H9 (cell line): ENCODE results near the gene DNTT. TPM values are rescaled to one million over a fixed set of nuclear protein-coding genes. Genes with fewer than 3 reads are reported as not detected.

Experiments used
- DNase-seq: peaks from one replicate; pipeline ENCODE4 v3.0.0-alpha.2; 2017
- H2AFZ ChIP-seq: one replicate; pipeline ENCODE4 v1.6.1; 2013; ENCODE audit warnings: mild to moderate bottlenecking, low read length, control low read depth, moderate library complexity
- H2AK5ac ChIP-seq: 2 replicates; pipeline ENCODE4 v1.6.1; 2013; ENCODE audit warnings: low read length, control low read depth, mixed read lengths; ENCODE audit not compliant: insufficient read length
- H2BK120ac ChIP-seq: one replicate; pipeline ENCODE4 v1.6.1; 2013; ENCODE audit warnings: low read depth, mild to moderate bottlenecking, low read length, control low read depth, inconsistent platforms; ENCODE audit not compliant: poor library complexity, severe bottlenecking
- H2BK12ac ChIP-seq: 2 replicates; pipeline ENCODE4 v1.6.1; 2013; ENCODE audit warnings: low read length, control low read depth, mixed read lengths, low read depth; ENCODE audit not compliant: insufficient read length
- H2BK15ac ChIP-seq: 2 replicates; pipeline ENCODE4 v1.6.1; 2013; ENCODE audit warnings: low read depth, low read length, control low read depth
- H2BK20ac ChIP-seq: one replicate; pipeline ENCODE4 v1.6.1; 2013; ENCODE audit warnings: low read depth, mild to moderate bottlenecking, low read length, control low read depth, inconsistent platforms; ENCODE audit not compliant: poor library complexity, severe bottlenecking
- H2BK5ac ChIP-seq: 2 replicates; pipeline ENCODE4 v1.6.1; 2013; ENCODE audit warnings: low read length, control low read depth, mixed read lengths; ENCODE audit not compliant: insufficient read length
- H3K14ac ChIP-seq: 2 replicates; pipeline ENCODE4 v1.6.1; 2013; ENCODE audit warnings: low read length, control low read depth; ENCODE audit not compliant: insufficient read depth
- H3K18ac ChIP-seq: 2 replicates; pipeline ENCODE4 v1.6.1; 2013; ENCODE audit warnings: low read depth, mild to moderate bottlenecking, mixed read lengths, low read length, control low read depth; ENCODE audit not compliant: insufficient read length
- H3K23ac ChIP-seq: 2 replicates; pipeline ENCODE4 v1.6.1; 2013; ENCODE audit warnings: low read length, control low read depth, mixed read lengths, low read depth; ENCODE audit not compliant: insufficient read length
- H3K23me2 ChIP-seq: 2 replicates; pipeline ENCODE4 v1.6.1; 2013; ENCODE audit warnings: low read depth, mild to moderate bottlenecking, mixed read lengths, low read length, control low read depth; ENCODE audit not compliant: insufficient read length, poor library complexity, severe bottlenecking
- H3K27ac ChIP-seq: 2 replicates; pipeline ENCODE4 v1.5.1; 2013; ENCODE audit warnings: low read length, control low read depth, mixed read lengths, low read depth; ENCODE audit not compliant: insufficient read length
- H3K27me3 ChIP-seq: 2 replicates; pipeline ENCODE4 v1.6.1; 2013; ENCODE audit warnings: low read length, control low read depth, inconsistent platforms; ENCODE audit not compliant: insufficient read depth
- H3K4ac ChIP-seq: 2 replicates; pipeline ENCODE4 v1.6.1; 2013; ENCODE audit warnings: low read depth, mild to moderate bottlenecking, control low read depth, inconsistent platforms, low read length, moderate library complexity
- H3K4me1 ChIP-seq: 2 replicates; pipeline ENCODE4 v1.6.1; 2013; ENCODE audit warnings: low read length, control low read depth, inconsistent platforms; ENCODE audit not compliant: insufficient read depth
- H3K4me2 ChIP-seq: 2 replicates; pipeline ENCODE4 v1.6.1; 2013; ENCODE audit warnings: low read length, control low read depth, mixed read lengths; ENCODE audit not compliant: insufficient read length, insufficient read depth
- H3K56ac ChIP-seq: 2 replicates; pipeline ENCODE4 v1.6.1; 2013; ENCODE audit warnings: low read depth, mild to moderate bottlenecking, mixed read lengths, low read length, control low read depth; ENCODE audit not compliant: insufficient read length
- H3K79me1 ChIP-seq: 2 replicates; pipeline ENCODE4 v1.6.1; 2013; ENCODE audit warnings: low read depth, mild to moderate bottlenecking, moderate library complexity, low read length, control low read depth, inconsistent platforms; ENCODE audit not compliant: insufficient read depth, poor library complexity, severe bottlenecking
- H3K79me2 ChIP-seq: 2 replicates; pipeline ENCODE4 v1.6.1; 2013; ENCODE audit warnings: low read length, control low read depth, inconsistent platforms; ENCODE audit not compliant: insufficient read depth
- H3K9ac ChIP-seq: 2 replicates; pipeline ENCODE4 v1.6.1; 2013; ENCODE audit warnings: low read length, control low read depth, mixed read lengths; ENCODE audit not compliant: insufficient read length; ENCODE audit errors: extremely low read depth
- H3K9me3 ChIP-seq: one replicate; pipeline ENCODE4 v1.6.1; 2013; ENCODE audit warnings: low read depth, low read length, inconsistent platforms; ENCODE audit not compliant: control insufficient read depth
- H3T11ph ChIP-seq: one replicate; pipeline ENCODE4 v1.6.1; 2013; ENCODE audit warnings: mild to moderate bottlenecking, low read length, control low read depth, inconsistent platforms
- H4K20me1 ChIP-seq: one replicate; pipeline ENCODE4 v1.6.1; 2013; ENCODE audit not compliant: control insufficient read depth, insufficient read length, insufficient read depth
- H4K5ac ChIP-seq: 2 replicates; pipeline ENCODE4 v1.6.1; 2013; ENCODE audit warnings: low read depth, mild to moderate bottlenecking, mixed read lengths, low read length, control low read depth; ENCODE audit not compliant: insufficient read length
- H4K8ac ChIP-seq: replicated peaks from 2 replicates; pipeline ENCODE4 v1.6.1; 2013; ENCODE audit warnings: low read length, control low read depth, mixed read lengths, low read depth; ENCODE audit not compliant: insufficient read length
- H4K91ac ChIP-seq: 2 replicates; pipeline ENCODE4 v1.6.1; 2013; ENCODE audit warnings: low read depth, mild to moderate bottlenecking, moderate library complexity, mixed read lengths, low read length, control low read depth; ENCODE audit not compliant: insufficient read length
- H3K27ac Mint-ChIP-seq, 3 experiments: 2 replicates in 2 of 3; 3 replicates in 1 of 3; pipeline ENCODE4 v1.8.0; 2020 to 2021; ENCODE audit warnings: mixed read lengths in 3 of 3, mild to moderate bottlenecking in 1 of 3, moderate library complexity in 1 of 3
- H3K27me3 Mint-ChIP-seq: 2 replicates; pipeline ENCODE4 v1.8.0; 2021; ENCODE audit warnings: low read depth, mild to moderate bottlenecking, moderate library complexity, mixed read lengths
- H3K36me3 Mint-ChIP-seq, 3 experiments: 2 replicates in 2 of 3; 3 replicates in 1 of 3; pipeline ENCODE4 v1.8.0; 2020 to 2021; ENCODE audit warnings: low read depth in 3 of 3, mixed read lengths in 3 of 3; ENCODE audit not compliant: insufficient read depth in 1 of 3
- H3K4me1 Mint-ChIP-seq, 2 experiments: 2 replicates each; pipeline ENCODE4 v1.8.0; 2020; ENCODE audit warnings: mixed read lengths in 2 of 2
- H3K4me3 Mint-ChIP-seq, 2 experiments: 2 replicates in 1 of 2; 3 replicates in 1 of 2; pipeline ENCODE4 v1.8.0; 2020 to 2021; ENCODE audit warnings: mild to moderate bottlenecking in 2 of 2, mixed read lengths in 2 of 2, moderate library complexity in 1 of 2
- H3K9me3 Mint-ChIP-seq, 2 experiments: 2 replicates in 1 of 2; 3 replicates in 1 of 2; pipeline ENCODE4 v1.8.0; 2020; ENCODE audit warnings: mild to moderate bottlenecking in 2 of 2, mixed read lengths in 2 of 2, moderate library complexity in 1 of 2
- total RNA-seq: library from RNA; stranded (reverse); gene quantifications from 2 replicates; pipeline ENCODE4 v1.2.1, GENCODE V29; 2021
- TF ChIP-seq, protein P1 (sequence below): fragments of 200-600 bp; sonication (generic); conservative IDR thresholded peaks from 3 replicates; pipeline ENCODE4 v1.8.0; 2021; ENCODE audit warnings: antibody characterized with exemption, mild to moderate bottlenecking

The DNTT gene
- total RNA-seq, 1 experiment from 2014 or later: not detected

DNA sequence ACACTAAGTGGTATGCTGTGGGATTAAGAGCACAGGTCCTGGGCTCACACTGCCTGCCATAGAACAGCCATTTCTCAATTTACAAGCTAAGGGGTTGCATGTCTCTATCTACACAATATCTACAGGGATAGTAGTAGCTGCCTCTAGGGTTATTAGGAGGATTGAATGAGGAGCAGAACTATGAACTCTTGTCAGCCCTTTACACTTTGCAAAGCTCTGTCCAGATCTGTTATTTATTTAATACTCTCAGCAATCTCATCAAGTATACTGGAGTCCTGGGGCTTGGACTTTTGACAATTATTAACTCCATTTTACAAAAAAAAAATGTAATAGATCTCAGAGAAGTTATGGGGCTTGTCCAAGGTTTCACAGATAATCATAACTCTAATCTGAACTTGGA is 47.8 kb downstream of the DNTT start:
- no peak for DNase-seq
- Histone ChIP-seq H3K4me1 (no peaks in the 10 kb centered on the region), H3K56ac (no peak overlapping the region), H3T11ph (no peak overlapping the region), H2BK20ac (no peak overlapping the region), H2AK5ac (no peak overlapping the region), H4K91ac (no peak overlapping the region), H4K5ac (no peak overlapping the region), H2BK120ac (no peak overlapping the region), H3K9ac (no peak overlapping the region), H3K27ac (no peak overlapping the region), H3K18ac (no peak overlapping the region), H4K8ac (no peak overlapping the region), H3K4ac (no peak overlapping the region), H4K20me1 (no peaks in the 10 kb centered on the region), H2BK15ac (no peak overlapping the region), H3K79me2 (no peaks in the 10 kb centered on the region), H2BK12ac (no peak overlapping the region), H3K23me2 (no peaks in the 10 kb centered on the region), H3K4me2 (no peak overlapping the region), H2BK5ac (no peak overlapping the region), H3K27me3 (no peaks in the 10 kb centered on the region), H3K23ac (no peak overlapping the region), H3K79me1 (no peaks in the 10 kb centered on the region), H2AFZ (no peak overlapping the region), H3K14ac (no peak overlapping the region), H3K9me3 (no peaks in the 10 kb centered on the region)
- TF ChIP-seq, protein P1, sequence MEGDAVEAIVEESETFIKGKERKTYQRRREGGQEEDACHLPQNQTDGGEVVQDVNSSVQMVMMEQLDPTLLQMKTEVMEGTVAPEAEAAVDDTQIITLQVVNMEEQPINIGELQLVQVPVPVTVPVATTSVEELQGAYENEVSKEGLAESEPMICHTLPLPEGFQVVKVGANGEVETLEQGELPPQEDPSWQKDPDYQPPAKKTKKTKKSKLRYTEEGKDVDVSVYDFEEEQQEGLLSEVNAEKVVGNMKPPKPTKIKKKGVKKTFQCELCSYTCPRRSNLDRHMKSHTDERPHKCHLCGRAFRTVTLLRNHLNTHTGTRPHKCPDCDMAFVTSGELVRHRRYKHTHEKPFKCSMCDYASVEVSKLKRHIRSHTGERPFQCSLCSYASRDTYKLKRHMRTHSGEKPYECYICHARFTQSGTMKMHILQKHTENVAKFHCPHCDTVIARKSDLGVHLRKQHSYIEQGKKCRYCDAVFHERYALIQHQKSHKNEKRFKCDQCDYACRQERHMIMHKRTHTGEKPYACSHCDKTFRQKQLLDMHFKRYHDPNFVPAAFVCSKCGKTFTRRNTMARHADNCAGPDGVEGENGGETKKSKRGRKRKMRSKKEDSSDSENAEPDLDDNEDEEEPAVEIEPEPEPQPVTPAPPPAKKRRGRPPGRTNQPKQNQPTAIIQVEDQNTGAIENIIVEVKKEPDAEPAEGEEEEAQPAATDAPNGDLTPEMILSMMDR: no peak
- Mint-ChIP-seq H3K4me1 (peaks cover 16% of the 10 kb centered on the region in 2 experiments), H3K36me3 (peaks cover 0 to 12% (median 10%) of the 10 kb centered on the region in 3 experiments; a peak in 4 of 7 replicates), H3K9me3 (peaks cover 6 to 16% of the 10 kb centered on the region in 2 experiments), H3K4me3 (no peak overlapping the region), H3K27me3 (peaks cover 11% of the 10 kb centered on the region), H3K27ac (no peak overlapping the region)
